ENCODE data around the gene CLTCL1.
"Not testable (repeated sequence)": the region's sequence is repeated elsewhere in the genome, so short reads cannot be mapped to it uniquely, and the experiment has no call there.

The CLTCL1 gene

GRCh38 chr22:19174106-19175025, 117.2 kb downstream of the CLTCL1 start:
- DNase-seq: no peak

- DNase-seq: no peak
Observed at GRCh38 chr22:19173047-19174035, 118.2 kb downstream of the CLTCL1 start.

- no peak for DNase-seq
Observed at GRCh38 chr22:19172213-19173046, 119.1 kb downstream of the CLTCL1 start.

DNA sequence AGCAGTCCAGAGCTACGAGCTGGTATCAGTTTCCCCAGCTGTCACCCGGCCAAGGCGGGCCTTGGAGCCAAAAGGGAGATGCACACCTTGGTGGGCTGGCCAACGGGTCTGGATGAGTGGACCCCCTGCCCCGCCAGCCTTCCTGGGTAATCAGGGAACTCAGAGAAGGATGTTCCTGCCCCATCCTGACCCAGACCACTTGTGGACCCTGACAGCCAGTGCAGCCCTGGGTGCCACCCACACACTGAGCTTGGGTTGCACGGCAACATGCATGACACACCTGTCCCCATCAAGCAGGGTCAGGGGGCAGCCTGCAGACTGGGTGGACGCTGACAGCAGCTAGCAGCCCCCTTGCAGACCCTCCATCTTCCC, 121.6 kb downstream of the CLTCL1 start:
- no peak for DNase-seq

DNA sequence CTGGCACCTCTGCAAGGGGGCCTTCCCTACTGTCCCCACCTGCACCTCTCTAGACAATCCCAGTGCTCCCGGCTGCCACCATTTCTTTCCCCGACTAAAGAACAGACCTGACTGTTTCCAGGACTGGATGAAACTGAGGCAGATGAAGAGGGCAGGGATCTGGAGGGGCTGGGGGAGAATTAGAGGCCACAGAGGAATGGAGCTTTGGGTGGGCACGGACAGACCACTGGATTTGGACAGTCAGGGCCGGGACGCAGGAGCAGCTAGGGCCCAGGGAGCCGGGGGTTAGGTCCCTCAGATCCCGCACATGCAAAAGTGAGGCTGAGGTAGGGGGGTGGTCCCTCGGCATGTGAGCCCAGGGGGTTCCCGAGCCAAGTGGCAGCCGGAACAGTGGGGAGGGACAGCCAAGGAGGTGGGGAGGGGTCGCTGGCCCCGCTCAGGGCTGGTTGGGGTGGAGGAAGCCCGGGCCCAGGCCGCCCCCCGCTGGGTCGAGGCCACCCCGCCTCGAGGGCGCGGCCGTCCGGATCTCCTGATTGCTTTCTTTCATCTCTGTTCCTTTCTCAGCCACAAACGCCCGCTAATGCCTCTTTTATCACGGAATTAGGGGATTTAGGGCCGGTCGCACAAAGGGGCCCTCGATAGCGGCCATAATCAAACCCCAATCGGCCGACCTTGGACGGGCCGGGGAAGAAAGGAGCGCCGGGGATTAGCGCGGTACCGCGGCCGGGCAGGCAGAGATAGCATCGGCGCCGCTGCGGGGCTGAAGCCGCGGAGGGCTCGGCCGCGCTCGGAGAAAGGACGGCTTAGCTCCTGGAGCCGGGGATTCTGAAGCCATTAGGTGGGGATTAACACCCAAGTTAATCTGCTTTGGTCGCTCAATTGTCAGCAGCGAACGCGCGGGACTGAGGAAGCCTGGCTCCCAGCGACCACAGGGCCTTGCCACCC, 122.2 kb downstream of the CLTCL1 start:
- DNase-seq: peak; percentile 66 to 76

DNA sequence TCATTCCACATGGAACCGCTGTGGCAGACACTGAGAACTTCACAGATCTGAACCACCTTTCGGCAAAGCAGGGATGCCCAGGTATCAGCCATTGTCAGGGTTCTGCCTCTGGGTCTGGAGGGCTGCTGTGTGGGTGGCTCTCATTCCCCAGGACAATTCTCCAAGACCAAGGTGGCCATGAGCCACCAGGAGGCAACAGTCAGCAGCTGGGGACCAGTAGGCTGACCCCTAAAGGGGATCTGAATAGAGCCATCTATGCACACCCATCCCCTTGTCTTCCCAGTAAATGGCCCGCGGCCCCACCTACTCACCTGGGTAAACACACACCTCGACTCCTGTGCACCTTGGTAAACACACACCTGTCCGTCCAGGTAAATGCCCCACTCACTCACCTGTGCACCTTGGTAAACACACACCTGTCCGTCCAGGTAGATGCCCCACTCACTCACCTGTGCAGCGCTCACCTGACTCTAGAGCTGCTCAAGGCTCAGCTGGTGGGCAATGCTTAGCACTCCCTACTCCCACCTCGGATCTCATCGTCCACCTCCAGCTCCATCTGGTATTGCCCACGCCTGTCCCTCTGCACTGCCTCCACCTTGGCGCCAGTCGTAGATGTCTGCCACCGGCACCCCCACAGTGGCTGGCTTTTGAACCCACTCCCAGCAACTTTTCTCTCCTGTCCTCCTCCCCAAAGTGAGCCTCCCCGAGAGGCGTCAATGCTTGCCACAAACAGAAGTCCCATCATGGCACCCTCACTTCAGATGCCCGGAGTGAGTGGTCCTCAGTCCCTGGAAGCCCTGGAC, 123.2 kb downstream of the CLTCL1 start:
- peak in 1 of 2 experiments; percentile 27 for DNase-seq

DNA sequence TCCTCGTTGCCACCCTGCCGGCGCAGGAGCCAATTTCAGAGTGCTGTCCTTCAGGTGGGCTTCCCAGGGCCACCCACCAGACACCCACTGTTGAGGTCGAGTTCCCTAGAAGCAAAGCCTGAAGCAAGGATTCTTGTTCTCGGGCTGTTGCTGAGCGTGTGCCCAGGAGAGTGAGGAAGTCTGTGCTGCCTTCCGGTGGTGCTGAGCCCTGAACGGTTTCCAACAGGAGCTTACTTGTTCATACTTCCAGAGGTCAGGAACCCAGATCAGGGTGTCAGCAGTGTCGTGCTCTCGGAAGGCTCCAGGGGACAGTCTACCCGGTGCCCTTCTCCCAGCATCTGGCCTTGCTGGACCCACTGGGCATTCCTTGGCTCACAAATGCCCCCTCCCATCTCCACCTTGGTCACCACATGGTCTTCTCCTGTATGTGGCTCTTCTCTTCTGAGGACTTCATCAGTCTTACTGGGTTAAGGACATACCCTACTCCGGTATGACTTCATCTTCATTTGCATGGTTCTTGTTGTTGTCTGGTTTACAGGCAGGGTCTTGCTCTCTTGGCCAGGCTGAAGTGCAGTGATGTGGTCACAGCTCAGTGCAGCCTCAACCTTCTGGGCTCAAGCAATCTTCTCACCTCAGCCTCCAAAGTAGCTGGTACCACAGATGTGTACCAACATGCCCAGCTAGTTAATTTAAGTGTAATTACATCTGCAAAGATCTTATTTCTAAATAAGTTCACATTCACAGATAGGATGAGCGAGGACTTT, 124.2 kb downstream of the CLTCL1 start:
- no peak for DNase-seq

DNA sequence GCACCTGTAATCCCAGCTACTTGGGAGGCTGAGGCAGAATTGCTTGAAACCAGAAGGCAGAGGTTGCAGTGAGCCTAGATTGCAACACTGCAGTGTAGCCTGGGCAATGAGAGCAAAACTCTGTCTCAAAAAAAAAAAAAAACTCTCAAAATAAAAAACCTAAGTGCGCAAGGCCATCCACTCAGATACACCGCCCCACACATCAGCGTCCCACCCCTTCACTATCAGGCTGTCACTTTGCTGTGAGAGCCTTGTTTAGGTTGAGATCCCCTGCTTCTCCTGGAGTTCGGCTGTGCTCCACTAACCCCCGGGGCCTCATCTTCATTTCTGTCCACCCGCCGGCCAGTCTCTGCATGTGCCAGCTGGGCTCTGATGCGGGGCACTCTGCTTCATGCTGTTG, 125.1 kb downstream of the CLTCL1 start:
- no peak for DNase-seq

GRCh38 chr22:19164425-19164824, 127.1 kb downstream of the CLTCL1 start:
- DNase-seq: no peak

- DNase-seq: not testable (repeated sequence)
Observed at GRCh38 chr22:19158649-19159048, 132.9 kb downstream of the CLTCL1 start.

- not testable (repeated sequence) for DNase-seq
Observed at GRCh38 chr22:19156109-19156508, 135.4 kb downstream of the CLTCL1 start.

DNA sequence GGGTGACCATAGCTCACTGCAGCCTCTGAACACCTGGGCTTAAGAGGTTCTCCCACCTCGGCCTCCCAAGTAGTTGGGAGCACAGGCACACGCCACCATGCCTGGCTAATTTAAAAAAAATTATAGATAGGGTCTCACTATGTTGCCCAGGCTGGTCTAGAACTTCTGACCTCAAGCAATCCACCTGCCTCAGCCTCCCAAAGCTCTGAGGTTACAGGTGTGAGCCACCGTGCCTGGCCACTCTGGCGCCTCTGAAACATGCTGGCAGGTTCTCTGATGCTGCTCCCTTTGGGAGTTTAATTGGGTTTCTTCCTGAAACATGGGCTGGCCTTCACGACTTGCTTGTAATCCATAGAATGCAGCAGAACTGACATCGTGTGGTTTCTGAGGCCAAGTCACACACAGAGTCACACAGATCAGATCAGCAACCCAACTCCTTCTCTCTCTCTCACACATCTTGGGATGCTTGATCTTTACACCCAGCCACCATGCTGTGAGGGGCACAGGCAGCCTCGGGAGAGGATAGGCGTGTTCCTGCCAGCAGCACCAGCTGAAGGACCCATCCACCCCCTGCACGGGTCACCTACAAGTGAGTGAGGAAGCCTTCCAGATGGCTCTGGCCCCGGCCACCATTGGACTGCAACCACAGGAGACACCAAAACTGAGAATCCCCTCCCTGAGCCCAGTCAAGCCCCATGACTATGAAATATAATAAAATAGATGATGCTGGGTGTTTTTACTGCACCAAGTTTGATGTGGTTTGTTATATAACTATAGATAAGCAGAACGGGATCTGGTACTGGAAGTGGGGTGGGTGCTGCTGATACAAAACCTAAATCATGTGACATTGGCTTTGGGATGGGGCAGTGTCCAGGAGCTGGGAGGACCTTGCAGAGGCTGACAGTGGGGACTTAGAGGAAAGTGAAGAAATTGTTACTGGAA, 138.3 kb downstream of the CLTCL1 start:
- DNase-seq: no peak

GRCh38 chr22:19151329-19152191, 140.0 kb downstream of the CLTCL1 start:
- DNase-seq: no peak

- DNase-seq: no peak
Observed at GRCh38 chr22:19150482-19151328, 140.8 kb downstream of the CLTCL1 start.

- no peak for DNase-seq
Observed at GRCh38 chr22:19149991-19150390, 141.5 kb downstream of the CLTCL1 start, which contains the start of gene GSC2. GSC2 (minus strand) TSS chr22:19150292; CDS start chr22:19150283, 9 bp downstream.
